Measurements from ENCODE around the gene DOP1A. TPM values are rescaled to one million over a fixed set of nuclear protein-coding genes. Genes with fewer than 3 reads are reported as not detected.

The DOP1A gene
- total and polyA plus RNA-seq, 2 of the 4 experiments (the other 2 are of a cell fraction): 6.0 to 32.4 TPM

DNA sequence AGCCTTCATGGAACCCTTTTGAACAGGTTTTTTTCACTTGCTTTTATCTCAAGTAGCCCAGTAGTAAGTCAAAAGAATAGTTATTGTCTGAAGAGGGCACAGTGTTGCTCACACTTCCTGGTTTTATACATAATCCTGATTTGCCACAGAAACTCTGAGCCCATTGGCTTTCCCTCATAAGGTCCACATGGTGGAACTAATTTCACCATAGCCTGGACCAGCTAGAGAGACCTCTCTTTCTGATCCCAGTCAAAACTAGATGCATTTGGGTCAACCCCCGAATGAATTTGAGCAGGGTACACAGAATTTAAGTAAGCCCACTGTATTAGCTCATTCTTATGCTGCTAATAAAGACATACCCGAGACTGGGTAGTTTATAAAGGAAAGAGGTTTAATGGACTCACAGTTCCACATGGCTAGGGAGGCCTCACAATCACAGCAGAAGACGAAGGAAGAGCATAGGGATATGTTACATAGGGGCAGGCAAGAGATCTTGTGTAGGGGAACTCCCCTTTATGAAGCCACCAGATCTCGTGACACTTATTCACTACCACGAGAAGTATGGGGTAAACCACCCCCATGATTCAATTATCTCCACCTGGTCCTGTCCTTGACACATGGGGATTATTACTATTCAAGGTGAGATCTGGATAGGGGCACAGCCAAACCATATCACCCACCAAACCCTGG is 131.8 kb downstream of the DOP1A start:
- no peak overlapping the region for H4K91ac ChIP-seq (ENCODE audit: insufficient read depth, low read depth, low read length)
- in situ Hi-C loops (cut with MboI; ENCODE audit: low sequenced_read_pairs) (loop anchor here (5.0 to 10.0 kb wide), 2 partner anchors 132 to 955 kb away; partner anchors contain the start of genes DOP1A, IBTK and UBE3D), dilution Hi-C loops (cut with HindIII; ENCODE audit: low sequenced_read_pairs, unreplicated experiment) (no loop called here), intact Hi-C loops (cut with micrococcal nuclease) (no loop called here)
- BruUV-seq (replicated peaks): no TSS peak
- H3K27me3 ChIP-seq (ENCODE audit: control insufficient read depth, insufficient read depth, low read length): no peaks in the 10 kb centered on the region
- H3K56ac ChIP-seq (ENCODE audit: extremely low read depth, insufficient read depth, low read length): 0 out of 2 replicates have a peak overlapping the region, but pooled peaks have one; percentile 7
- no peak overlapping the region for H3K9ac ChIP-seq (ENCODE audit: low read depth, low read length)
- peak overlapping the region; percentile 50; the same call in 1 of the 2 replicates for H3K18ac ChIP-seq (ENCODE audit: low read depth, low read length)
- ATAC-seq (ENCODE audit: low read depth) (no peak), DNase-seq (no peak)
- H3K9me3 ChIP-seq (ENCODE audit: control insufficient read depth, insufficient read depth, low read length): no peaks in the 10 kb centered on the region
- H4K5ac ChIP-seq (ENCODE audit: low read depth, low read length): peak overlapping the region; percentile 10; the same call in 1 of the 2 replicates
- no peaks in the 10 kb centered on the region for H4K20me1 ChIP-seq (ENCODE audit: insufficient read depth, low read length)
- H4K8ac ChIP-seq (ENCODE audit: low read depth in 2 of 2, low read length in 2 of 2): peak overlapping the region in 1 of 2 experiments; percentile 50; a peak in 3 of 4 replicates
- H3K4me3 ChIP-seq (ENCODE audit: insufficient read depth, low read depth, low read length): no peak overlapping the region
- H3K4ac ChIP-seq (ENCODE audit: low read depth, low read length): peak overlapping the region; percentile 27; the same call in 1 of the 2 replicates
- H3K4me2 ChIP-seq (ENCODE audit: low read depth, low read length): no peak overlapping the region
- no CpG with 5 or more reads among the region's 5 CpGs for WGBS, 2 experiments (ENCODE audit: extremely low coverage in 2 of 2, insufficient read length in 1 of 2)
- no peak overlapping the region; the same call in 1 of the 2 replicates for H2BK20ac ChIP-seq (ENCODE audit: low read depth, low read length)
- H3K14ac ChIP-seq (replicated peaks; ENCODE audit: low read depth, low read length): peak overlapping the region; percentile 31; the same call in 1 of the 2 replicates
- peak overlapping the region; percentile 39 for H2AK9ac ChIP-seq (replicated peaks; ENCODE audit: low read depth, low read length, poor library complexity)
- TF ChIP-seq RFX5 (IDR thresholded peaks at IDR 0.05; ENCODE audit: low read depth, low read length) (no peak), MAFK (IDR thresholded peaks at IDR 0.05; ENCODE audit: low read depth, low read length) (no peak), CEBPB (IDR thresholded peaks at IDR 0.05; ENCODE audit: low read depth, low read length) (no peak), MAZ (IDR thresholded peaks at IDR 0.05; ENCODE audit: borderline replicate concordance, low read depth, low read length) (no peak), SMC3 (IDR thresholded peaks at IDR 0.05; ENCODE audit: low read depth, low read length) (no peak), BHLHE40 (IDR thresholded peaks at IDR 0.05; ENCODE audit: low read depth, low read length) (no peak), RCOR1 (IDR thresholded peaks at IDR 0.05; ENCODE audit: insufficient replicate concordance, low read length) (no peak)
- TF ChIP-seq, protein P1, sequence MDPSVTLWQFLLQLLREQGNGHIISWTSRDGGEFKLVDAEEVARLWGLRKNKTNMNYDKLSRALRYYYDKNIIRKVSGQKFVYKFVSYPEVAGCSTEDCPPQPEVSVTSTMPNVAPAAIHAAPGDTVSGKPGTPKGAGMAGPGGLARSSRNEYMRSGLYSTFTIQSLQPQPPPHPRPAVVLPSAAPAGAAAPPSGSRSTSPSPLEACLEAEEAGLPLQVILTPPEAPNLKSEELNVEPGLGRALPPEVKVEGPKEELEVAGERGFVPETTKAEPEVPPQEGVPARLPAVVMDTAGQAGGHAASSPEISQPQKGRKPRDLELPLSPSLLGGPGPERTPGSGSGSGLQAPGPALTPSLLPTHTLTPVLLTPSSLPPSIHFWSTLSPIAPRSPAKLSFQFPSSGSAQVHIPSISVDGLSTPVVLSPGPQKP (IDR thresholded peaks at IDR 0.05; ENCODE audit: borderline replicate concordance, low read depth, low read length): no peak
- TF ChIP-seq, protein P2, sequence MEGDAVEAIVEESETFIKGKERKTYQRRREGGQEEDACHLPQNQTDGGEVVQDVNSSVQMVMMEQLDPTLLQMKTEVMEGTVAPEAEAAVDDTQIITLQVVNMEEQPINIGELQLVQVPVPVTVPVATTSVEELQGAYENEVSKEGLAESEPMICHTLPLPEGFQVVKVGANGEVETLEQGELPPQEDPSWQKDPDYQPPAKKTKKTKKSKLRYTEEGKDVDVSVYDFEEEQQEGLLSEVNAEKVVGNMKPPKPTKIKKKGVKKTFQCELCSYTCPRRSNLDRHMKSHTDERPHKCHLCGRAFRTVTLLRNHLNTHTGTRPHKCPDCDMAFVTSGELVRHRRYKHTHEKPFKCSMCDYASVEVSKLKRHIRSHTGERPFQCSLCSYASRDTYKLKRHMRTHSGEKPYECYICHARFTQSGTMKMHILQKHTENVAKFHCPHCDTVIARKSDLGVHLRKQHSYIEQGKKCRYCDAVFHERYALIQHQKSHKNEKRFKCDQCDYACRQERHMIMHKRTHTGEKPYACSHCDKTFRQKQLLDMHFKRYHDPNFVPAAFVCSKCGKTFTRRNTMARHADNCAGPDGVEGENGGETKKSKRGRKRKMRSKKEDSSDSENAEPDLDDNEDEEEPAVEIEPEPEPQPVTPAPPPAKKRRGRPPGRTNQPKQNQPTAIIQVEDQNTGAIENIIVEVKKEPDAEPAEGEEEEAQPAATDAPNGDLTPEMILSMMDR (conservative IDR thresholded peaks at IDR 0.05; ENCODE audit: low read depth, low read length): no peak
- peaks cover 9 to 11% of the 10 kb centered on the region in 2 experiments; a peak in 2 of 4 replicates for H3K79me1 ChIP-seq (ENCODE audit: low read depth in 1 of 2, low read length in 2 of 2)
- H2AK5ac ChIP-seq (ENCODE audit: low read depth, low read length): no peak overlapping the region; the same call in 1 of the 2 replicates
- ChIA-PET CTCF (interaction anchor here (1.3 to 2.7 kb wide), 2 partner anchors 16 to 132 kb away, joined by 5 to 19 read pairs; partner anchors contain the start of gene DOP1A), POLR2A (ENCODE audit: unreplicated experiment) (no interaction called here)
- H2BK15ac ChIP-seq (ENCODE audit: low read depth, low read length): 0 out of 3 replicates have a peak overlapping the region, but pooled peaks have one; percentile 20
- peaks cover 13% of the 10 kb centered on the region for H3K9me1 ChIP-seq (ENCODE audit: insufficient read depth, low read length)
- peaks cover 11% of the 10 kb centered on the region for H3K36me3 ChIP-seq (ENCODE audit: control insufficient read depth, insufficient read depth, low read length)
- H2AFZ ChIP-seq (replicated peaks; ENCODE audit: low read length, poor library complexity): no peak overlapping the region
- H2BK120ac ChIP-seq (ENCODE audit: low read depth, low read length): peak overlapping the region; percentile 5; the same call in 1 of the 2 replicates
- no peak overlapping the region for H3K23ac ChIP-seq (ENCODE audit: low read depth, low read length)
- peaks cover 17% of the 10 kb centered on the region for H3K4me1 ChIP-seq (ENCODE audit: control insufficient read depth, insufficient read depth, low read length)
- peak overlapping the region; percentile 62 for H2BK5ac ChIP-seq (ENCODE audit: low read depth, low read length, poor library complexity, severe bottlenecking)
- H3K27ac ChIP-seq (ENCODE audit: insufficient read depth, low read length): no peak overlapping the region

Data from IMR-90 (cell line).